Activated naive CD4-positive, alpha-beta T cell treated with anti-CD3 and anti-CD28 coated beads, Interleukin-2, amount 10 ng/mL, durations not matched to agents 7 days and 5 days (primary cell): ENCODE data around the gene MYZAP.

Experiments
- CTCF ChIA-PET: fragments of 350-600 bp; sonication (Branson Sonifier 250); formaldehyde crosslinking; loops from one replicate; lab custom pipeline; 2021; ENCODE audit warnings: antibody characterized with exemption; lab: Charles Lee
- DNase-seq: peaks from one replicate; pipeline ENCODE4 v3.0.0-alpha.2; 2020
- H3K27ac Mint-ChIP-seq: one replicate; pipeline ENCODE4 v1.8.0; 2021; ENCODE audit warnings: mild to moderate bottlenecking, moderate library complexity, mixed read lengths
- H3K27me3 Mint-ChIP-seq: one replicate; pipeline ENCODE4 v1.8.0; 2021; ENCODE audit warnings: mild to moderate bottlenecking, mixed read lengths
- H3K36me3 Mint-ChIP-seq: one replicate; pipeline ENCODE4 v1.8.0; 2021; ENCODE audit warnings: mixed read lengths
- H3K4me1 Mint-ChIP-seq: one replicate; pipeline ENCODE4 v1.8.0; 2021; ENCODE audit warnings: mixed read lengths
- H3K4me3 Mint-ChIP-seq: one replicate; pipeline ENCODE4 v1.8.0; 2021; ENCODE audit warnings: mild to moderate bottlenecking, moderate library complexity, mixed read lengths
- H3K9me3 Mint-ChIP-seq: one replicate; pipeline ENCODE4 v1.8.0; 2021; ENCODE audit warnings: mixed read lengths

Gene MYZAP

GRCh38 chr15:57589754-57590153, 1.9 kb upstream of the MYZAP start:
- H3K36me3 Mint-ChIP-seq, result peaks cover 3% of the 10 kb centered on the region
- H3K27me3 Mint-ChIP-seq, result peaks cover 39% of the 10 kb centered on the region
- peaks cover 33% of the 10 kb centered on the region for H3K4me1 Mint-ChIP-seq
- no peak for DNase-seq
- CTCF ChIA-PET, result interaction anchor here (1.5 kb wide), 1 partner anchor 29 kb away, joined by 5 read pairs; no protein-coding TSS in a partner anchor
- H3K27ac Mint-ChIP-seq, result no peak overlapping the region
- H3K4me3 Mint-ChIP-seq, result no peak overlapping the region
- no peaks in the 10 kb centered on the region for H3K9me3 Mint-ChIP-seq

GRCh38 chr15:57591237-57591821, 375 bp upstream of the MYZAP start:
- H3K27ac Mint-ChIP-seq, result no peak overlapping the region
- CTCF ChIA-PET, result interaction anchor here (1.5 kb wide), 1 partner anchor 31 kb away, joined by 5 read pairs; no protein-coding TSS in a partner anchor
- H3K27me3 Mint-ChIP-seq, result peaks cover 39% of the 10 kb centered on the region
- H3K4me3 Mint-ChIP-seq, result peak overlapping the region; percentile 65
- peaks cover 3% of the 10 kb centered on the region for H3K36me3 Mint-ChIP-seq
- H3K9me3 Mint-ChIP-seq, result no peaks in the 10 kb centered on the region
- peaks cover 31% of the 10 kb centered on the region for H3K4me1 Mint-ChIP-seq
- no peak for DNase-seq

- CTCF ChIA-PET, result interaction anchor here (1.9 kb wide), 1 partner anchor 33 kb away, joined by 4 read pairs; no protein-coding TSS in a partner anchor
- DNase-seq, result no peak
- Mint-ChIP-seq H3K36me3 (peaks cover 3% of the 10 kb centered on the region), H3K27ac (no peak overlapping the region), H3K4me1 (peaks cover 20% of the 10 kb centered on the region), H3K9me3 (no peaks in the 10 kb centered on the region), H3K4me3 (peak overlapping the region; percentile 32), H3K27me3 (peaks cover 39% of the 10 kb centered on the region)
These were observed 722 bp downstream of the MYZAP start for GRCh38 chr15:57592426-57592825.

GRCh38 chr15:57592836-57593420, 1.2 kb downstream of the MYZAP start:
- CTCF ChIA-PET, result interaction anchor here (1.5 to 1.9 kb wide), 2 partner anchors 9 to 33 kb away, joined by 4 read pairs; no protein-coding TSS in a partner anchor
- H3K36me3 Mint-ChIP-seq, result no peaks in the 10 kb centered on the region
- H3K4me1 Mint-ChIP-seq, result peaks cover 15% of the 10 kb centered on the region
- H3K27ac Mint-ChIP-seq, result no peak overlapping the region
- DNase-seq, result no peak
- peaks cover 39% of the 10 kb centered on the region for H3K27me3 Mint-ChIP-seq
- no peaks in the 10 kb centered on the region for H3K9me3 Mint-ChIP-seq
- peak overlapping the region; percentile 32 for H3K4me3 Mint-ChIP-seq

- no peak overlapping the region for H3K4me3 Mint-ChIP-seq
- H3K27me3 Mint-ChIP-seq, result peaks cover 39% of the 10 kb centered on the region
- H3K4me1 Mint-ChIP-seq, result peaks cover 6% of the 10 kb centered on the region
- H3K27ac Mint-ChIP-seq, result no peak overlapping the region
- H3K36me3 Mint-ChIP-seq, result no peaks in the 10 kb centered on the region
- CTCF ChIA-PET, result no interaction called here
- DNase-seq, result no peak
- H3K9me3 Mint-ChIP-seq, result no peaks in the 10 kb centered on the region
These were observed 2.8 kb downstream of the MYZAP start for GRCh38 chr15:57594479-57594878.

- no peak for DNase-seq
- H3K36me3 Mint-ChIP-seq, result no peaks in the 10 kb centered on the region
- peaks cover 36% of the 10 kb centered on the region for H3K27me3 Mint-ChIP-seq
- no peaks in the 10 kb centered on the region for H3K9me3 Mint-ChIP-seq
- CTCF ChIA-PET, result no interaction called here
- no peak overlapping the region for H3K27ac Mint-ChIP-seq
- H3K4me1 Mint-ChIP-seq, result peaks cover 6% of the 10 kb centered on the region
- no peak overlapping the region for H3K4me3 Mint-ChIP-seq
These were observed 3.5 kb downstream of the MYZAP start for GRCh38 chr15:57595011-57595866.

- CTCF ChIA-PET, result no interaction called here
- Mint-ChIP-seq H3K4me3 (no peak overlapping the region), H3K27me3 (peaks cover 27% of the 10 kb centered on the region)
These were observed 4.7 kb downstream of the MYZAP start for GRCh38 chr15:57596301-57596855.

GRCh38 chr15:57596978-57597377, 5.3 kb downstream of the MYZAP start:
- no peaks in the 10 kb centered on the region for H3K9me3 Mint-ChIP-seq
- no peaks in the 10 kb centered on the region for H3K36me3 Mint-ChIP-seq
- CTCF ChIA-PET, result no interaction called here
- H3K4me3 Mint-ChIP-seq, result no peak overlapping the region
- peaks cover 30% of the 10 kb centered on the region for H3K27me3 Mint-ChIP-seq
- no peaks in the 10 kb centered on the region for H3K4me1 Mint-ChIP-seq
- no peak overlapping the region for H3K27ac Mint-ChIP-seq
- DNase-seq, result no peak

More at GRCh38 chr15:57596301-57596855, 4.7 kb downstream of the MYZAP start:
- Mint-ChIP-seq H3K27ac (no peak overlapping the region), H3K36me3 (no peaks in the 10 kb centered on the region), H3K9me3 (no peaks in the 10 kb centered on the region), H3K4me1 (peaks cover under 1% of the 10 kb centered on the region)
- no peak for DNase-seq

- Mint-ChIP-seq H3K36me3 (no peaks in the 10 kb centered on the region), H3K27me3 (peaks cover 26% of the 10 kb centered on the region), H3K4me3 (no peak overlapping the region), H3K27ac (no peak overlapping the region), H3K9me3 (no peaks in the 10 kb centered on the region), H3K4me1 (no peaks in the 10 kb centered on the region)
- no peak for DNase-seq
- CTCF ChIA-PET, result no interaction called here
These were observed 5.7 kb downstream of the MYZAP start for GRCh38 chr15:57597431-57597830.

- Mint-ChIP-seq H3K36me3 (no peaks in the 10 kb centered on the region), H3K27ac (no peak overlapping the region), H3K9me3 (no peaks in the 10 kb centered on the region), H3K4me3 (no peak overlapping the region), H3K27me3 (peaks cover 19% of the 10 kb centered on the region), H3K4me1 (no peaks in the 10 kb centered on the region)
- CTCF ChIA-PET, result no interaction called here
- DNase-seq, result no peak
These were observed 6.6 kb downstream of the MYZAP start for GRCh38 chr15:57598346-57598745.

- Mint-ChIP-seq H3K36me3 (no peaks in the 10 kb centered on the region), H3K27ac (no peak overlapping the region), H3K9me3 (no peaks in the 10 kb centered on the region), H3K27me3 (peaks cover 14% of the 10 kb centered on the region), H3K4me3 (no peak overlapping the region), H3K4me1 (no peaks in the 10 kb centered on the region)
- no peak for DNase-seq
- CTCF ChIA-PET, result no interaction called here
These were observed 7.6 kb downstream of the MYZAP start for GRCh38 chr15:57599296-57599810.

GRCh38 chr15:57600197-57600596, 8.5 kb downstream of the MYZAP start:
- no peak overlapping the region for H3K27ac Mint-ChIP-seq
- no peaks in the 10 kb centered on the region for H3K4me1 Mint-ChIP-seq
- H3K27me3 Mint-ChIP-seq, result peaks cover 18% of the 10 kb centered on the region
- H3K4me3 Mint-ChIP-seq, result no peak overlapping the region
- H3K9me3 Mint-ChIP-seq, result no peaks in the 10 kb centered on the region
- DNase-seq, result no peak
- CTCF ChIA-PET, result no interaction called here
- H3K36me3 Mint-ChIP-seq, result no peaks in the 10 kb centered on the region

GRCh38 chr15:57604507-57604906, 12.8 kb downstream of the MYZAP start:
- H3K27ac Mint-ChIP-seq, result no peak overlapping the region

GRCh38 chr15:57605491-57605890, 13.8 kb downstream of the MYZAP start:
- Mint-ChIP-seq H3K4me1 (no peaks in the 10 kb centered on the region), H3K27me3 (peaks cover 17% of the 10 kb centered on the region), H3K4me3 (no peak overlapping the region), H3K27ac (no peak overlapping the region), H3K9me3 (no peaks in the 10 kb centered on the region), H3K36me3 (no peaks in the 10 kb centered on the region)
- CTCF ChIA-PET, result no interaction called here
- DNase-seq, result no peak

More at GRCh38 chr15:57604507-57604906, 12.8 kb downstream of the MYZAP start:
- H3K4me1 Mint-ChIP-seq, result no peaks in the 10 kb centered on the region
- no peaks in the 10 kb centered on the region for H3K9me3 Mint-ChIP-seq
- H3K36me3 Mint-ChIP-seq, result no peaks in the 10 kb centered on the region
- no peak for DNase-seq
- H3K27me3 Mint-ChIP-seq, result peaks cover 18% of the 10 kb centered on the region
- H3K4me3 Mint-ChIP-seq, result no peak overlapping the region
- CTCF ChIA-PET, result no interaction called here
